ENCODE measurements around the gene AAK1.

Gene AAK1

DNA sequence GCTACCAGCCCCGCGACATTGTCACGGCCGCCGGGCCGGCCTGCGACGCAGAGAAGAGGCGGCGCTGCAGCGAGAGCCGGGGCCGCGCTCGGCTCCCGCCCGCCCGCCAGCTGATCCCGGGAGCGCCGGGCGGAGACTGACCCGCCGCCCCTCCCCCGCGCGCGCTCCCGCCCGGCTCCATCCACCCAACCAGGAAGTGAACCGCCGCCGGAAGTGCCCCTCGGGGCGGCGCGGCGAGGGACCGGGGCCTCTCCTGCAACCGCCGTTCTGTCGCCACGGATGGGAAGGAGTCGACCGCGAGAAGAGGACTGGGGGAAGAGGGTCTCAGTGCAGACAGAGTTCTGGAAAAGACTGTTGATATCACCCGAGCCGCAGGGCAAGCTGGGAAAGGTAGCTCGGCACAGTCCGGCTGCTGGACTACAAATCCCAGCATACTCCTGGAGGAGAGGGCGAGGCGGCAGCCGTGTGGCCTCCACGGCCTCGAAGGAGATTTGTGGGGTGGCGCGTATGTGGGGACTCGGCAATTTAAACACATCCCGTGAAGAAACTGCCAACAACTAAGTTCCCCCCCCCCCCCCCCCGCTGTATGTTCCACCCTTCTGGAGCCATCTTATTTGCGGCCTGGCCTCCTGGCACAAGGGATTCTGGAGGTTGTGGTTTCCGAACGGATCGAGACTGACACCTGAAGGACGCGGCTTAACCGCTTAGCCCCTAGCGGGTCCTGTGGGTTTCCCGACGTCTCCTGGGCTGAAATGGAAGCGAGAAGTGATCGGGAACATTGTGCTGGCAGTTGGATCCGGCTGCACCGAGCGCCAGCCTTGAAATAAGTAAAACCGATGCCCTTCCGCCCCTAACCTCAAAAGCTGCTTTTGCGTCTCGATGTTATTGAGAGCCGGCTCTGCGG lies at the start of gene AAK1:
Gene AAK1 (minus strand): TSS at position 138 of the 904 bp plus-strand sequence. CDS start 699 bp downstream, outside the sequence.
- Histone ChIP-seq H3K27ac (ENCODE audit: low read depth, low read length) (peak within 1 kb of the TSS; percentile 95), H3K9ac (ENCODE audit: low read depth, low read length) (peak within 1 kb of the TSS; percentile 89), H3K36me3 (ENCODE audit: control insufficient read depth, insufficient read depth, low read length) (no peaks in the 10 kb centered on the region), H3K9me3 (ENCODE audit: control insufficient read depth, insufficient read depth, low read length) (no peaks in the 10 kb centered on the region), H3K4me3 (ENCODE audit: low read depth, low read length) (peak within 1 kb of the TSS; percentile 100), H3K27me3 (ENCODE audit: control insufficient read depth, insufficient read depth, low read length) (no peaks in the 10 kb centered on the region), H3K4me1 (ENCODE audit: control insufficient read depth, insufficient read depth, low read length) (peaks cover 31% of the 10 kb centered on the region)

DNA sequence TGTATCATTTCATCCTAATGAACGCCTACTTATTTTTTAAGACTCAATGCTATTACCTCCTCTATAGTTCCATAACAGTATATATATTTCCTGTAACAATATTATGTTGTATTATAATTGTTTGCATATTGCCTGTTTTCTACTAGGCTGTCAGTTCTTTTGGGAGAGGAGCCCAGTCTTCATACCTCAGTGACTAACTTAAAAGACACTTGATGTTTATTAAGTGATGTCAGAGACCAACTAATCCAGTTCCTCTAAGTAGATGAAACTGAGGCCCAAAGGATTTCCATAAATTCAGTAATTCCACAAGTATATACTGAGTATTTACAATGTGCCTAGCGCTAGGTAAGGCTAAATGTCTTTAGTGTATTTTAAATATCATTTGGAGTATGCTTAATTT lies 48.9 kb upstream of the AAK1 start:
- H3K4me1 ChIP-seq (ENCODE audit: control insufficient read depth, insufficient read depth, low read length): 0 out of 2 replicates have a peak, but pooled peaks cover 3% of the 10 kb centered on the region
- no peak overlapping the region for H3K9ac ChIP-seq (ENCODE audit: low read depth, low read length)
- no peak overlapping the region for H3K27ac ChIP-seq (ENCODE audit: low read depth, low read length)
- no peak overlapping the region for H3K4me3 ChIP-seq (ENCODE audit: low read depth, low read length)
- H3K27me3 ChIP-seq (ENCODE audit: control insufficient read depth, insufficient read depth, low read length): no peaks in the 10 kb centered on the region
- no peaks in the 10 kb centered on the region for H3K36me3 ChIP-seq (ENCODE audit: control insufficient read depth, insufficient read depth, low read length)
- H3K9me3 ChIP-seq (ENCODE audit: control insufficient read depth, insufficient read depth, low read length): no peaks in the 10 kb centered on the region

DNA sequence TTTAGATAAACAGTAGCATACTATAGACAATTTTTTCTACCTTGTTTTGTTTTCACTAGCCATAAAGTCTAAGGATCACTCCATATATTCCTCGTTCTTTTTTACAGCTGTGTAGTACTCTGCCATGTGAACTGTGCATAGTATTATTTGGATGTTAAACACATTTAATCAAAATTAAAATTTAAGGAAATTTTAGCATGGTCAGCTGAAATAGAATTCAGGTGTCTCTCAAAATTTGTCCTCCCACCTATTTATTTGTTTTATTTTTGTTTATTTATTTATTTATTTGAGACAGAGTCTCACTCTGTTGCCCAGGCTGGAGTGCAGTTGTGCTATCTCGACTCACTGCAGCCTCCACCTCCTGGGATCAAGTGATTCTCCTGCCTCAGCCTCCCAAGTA lies 46.4 kb upstream of the AAK1 start:
- no peak overlapping the region for H3K4me3 ChIP-seq (ENCODE audit: low read depth, low read length)
- no peaks in the 10 kb centered on the region for H3K9me3 ChIP-seq (ENCODE audit: control insufficient read depth, insufficient read depth, low read length)
- 0 out of 2 replicates have a peak, but pooled peaks cover 3% of the 10 kb centered on the region for H3K4me1 ChIP-seq (ENCODE audit: control insufficient read depth, insufficient read depth, low read length)
- no peak overlapping the region for H3K9ac ChIP-seq (ENCODE audit: low read depth, low read length)
- H3K27me3 ChIP-seq (ENCODE audit: control insufficient read depth, insufficient read depth, low read length): no peaks in the 10 kb centered on the region
- no peaks in the 10 kb centered on the region for H3K36me3 ChIP-seq (ENCODE audit: control insufficient read depth, insufficient read depth, low read length)
- no peak overlapping the region for H3K27ac ChIP-seq (ENCODE audit: low read depth, low read length)

DNA sequence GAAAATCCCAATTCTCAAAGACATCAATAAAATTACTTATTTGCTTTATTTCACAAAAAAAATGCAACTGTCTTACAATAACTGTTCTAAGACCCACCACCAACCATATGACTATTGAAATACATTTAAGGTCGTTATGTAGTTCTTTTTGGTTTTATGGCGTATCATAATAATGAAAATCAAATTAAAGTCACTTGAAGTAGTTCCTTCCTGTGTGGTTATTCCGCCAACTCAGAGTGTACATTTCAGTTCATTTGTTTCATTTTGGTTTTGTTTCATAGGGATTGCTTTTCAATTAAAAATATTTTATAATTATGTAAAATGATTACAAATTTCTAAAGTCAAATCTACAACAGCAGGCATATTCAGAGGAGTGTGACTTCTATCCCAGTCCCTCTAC lies 45.9 kb upstream of the AAK1 start:
- H3K27me3 ChIP-seq (ENCODE audit: control insufficient read depth, insufficient read depth, low read length): no peaks in the 10 kb centered on the region
- no peak overlapping the region for H3K27ac ChIP-seq (ENCODE audit: low read depth, low read length)
- no peaks in the 10 kb centered on the region for H3K9me3 ChIP-seq (ENCODE audit: control insufficient read depth, insufficient read depth, low read length)
- no peak overlapping the region for H3K9ac ChIP-seq (ENCODE audit: low read depth, low read length)
- H3K36me3 ChIP-seq (ENCODE audit: control insufficient read depth, insufficient read depth, low read length): no peaks in the 10 kb centered on the region
- no peak overlapping the region for H3K4me3 ChIP-seq (ENCODE audit: low read depth, low read length)
- H3K4me1 ChIP-seq (ENCODE audit: control insufficient read depth, insufficient read depth, low read length): 0 out of 2 replicates have a peak, but pooled peaks cover 3% of the 10 kb centered on the region

DNA sequence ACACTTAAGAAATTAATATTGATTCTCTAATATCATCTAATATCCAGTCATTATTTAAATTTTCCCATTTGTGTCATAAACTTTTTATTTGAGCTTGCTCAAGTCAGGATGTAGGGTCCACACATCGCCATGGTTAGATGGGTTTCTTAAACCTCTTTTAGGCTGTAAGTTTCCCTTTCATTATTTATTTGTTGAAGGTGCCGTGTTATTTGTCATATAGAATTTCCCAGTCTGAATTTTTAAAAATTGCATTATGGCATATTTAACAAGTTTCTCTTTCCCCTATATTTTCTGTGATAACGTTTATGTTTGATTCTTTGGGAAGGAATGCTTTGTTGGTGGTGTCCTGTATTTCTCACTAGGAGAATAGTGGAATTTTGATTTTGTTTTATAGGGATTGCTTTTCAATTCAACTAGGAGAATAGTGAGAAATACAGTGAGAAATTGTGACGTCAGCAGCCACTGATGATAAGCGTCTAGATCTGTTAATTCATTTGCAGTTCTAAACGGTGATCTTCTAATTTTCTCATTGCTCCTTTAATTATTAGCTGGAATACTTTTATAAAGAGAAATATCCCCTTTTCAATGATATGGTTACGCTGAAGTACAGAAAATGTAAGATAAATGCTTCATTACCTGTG lies 44.6 kb upstream of the AAK1 start:
- Histone ChIP-seq H3K9ac (ENCODE audit: low read depth, low read length) (no peak overlapping the region), H3K9me3 (ENCODE audit: control insufficient read depth, insufficient read depth, low read length) (no peaks in the 10 kb centered on the region), H3K36me3 (ENCODE audit: control insufficient read depth, insufficient read depth, low read length) (no peaks in the 10 kb centered on the region), H3K27me3 (ENCODE audit: control insufficient read depth, insufficient read depth, low read length) (no peaks in the 10 kb centered on the region), H3K27ac (ENCODE audit: low read depth, low read length) (no peak overlapping the region), H3K4me1 (ENCODE audit: control insufficient read depth, insufficient read depth, low read length) (peaks cover 11% of the 10 kb centered on the region; the same call in 1 of the 2 replicates), H3K4me3 (ENCODE audit: low read depth, low read length) (no peak overlapping the region)

DNA sequence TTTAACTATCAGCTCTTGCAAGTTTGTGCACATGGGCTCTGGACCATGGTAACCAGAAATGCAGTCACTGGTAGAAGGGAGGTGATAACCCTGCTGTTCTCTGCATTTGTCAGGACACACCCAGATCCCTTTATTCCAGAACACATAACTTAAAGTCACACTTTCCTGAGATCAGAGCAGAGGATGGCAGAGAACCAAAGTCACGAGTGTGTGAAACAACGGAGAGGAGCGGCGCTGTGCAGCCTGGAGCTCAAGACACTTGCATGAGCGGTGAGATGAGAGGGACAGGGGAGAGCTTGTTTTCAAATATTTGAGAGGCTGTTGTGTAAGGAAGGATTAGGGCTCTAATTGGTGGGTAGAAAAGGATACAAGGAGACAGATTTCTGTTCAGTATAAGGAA lies 43.3 kb upstream of the AAK1 start:
- H3K9me3 ChIP-seq (ENCODE audit: control insufficient read depth, insufficient read depth, low read length): no peaks in the 10 kb centered on the region
- no peaks in the 10 kb centered on the region for H3K36me3 ChIP-seq (ENCODE audit: control insufficient read depth, insufficient read depth, low read length)
- H3K27ac ChIP-seq (ENCODE audit: low read depth, low read length): no peak overlapping the region
- H3K9ac ChIP-seq (ENCODE audit: low read depth, low read length): no peak overlapping the region
- H3K27me3 ChIP-seq (ENCODE audit: control insufficient read depth, insufficient read depth, low read length): no peaks in the 10 kb centered on the region
- no peak overlapping the region for H3K4me3 ChIP-seq (ENCODE audit: low read depth, low read length)
- H3K4me1 ChIP-seq (ENCODE audit: control insufficient read depth, insufficient read depth, low read length): peaks cover 13% of the 10 kb centered on the region; the same call in 1 of the 2 replicates

DNA sequence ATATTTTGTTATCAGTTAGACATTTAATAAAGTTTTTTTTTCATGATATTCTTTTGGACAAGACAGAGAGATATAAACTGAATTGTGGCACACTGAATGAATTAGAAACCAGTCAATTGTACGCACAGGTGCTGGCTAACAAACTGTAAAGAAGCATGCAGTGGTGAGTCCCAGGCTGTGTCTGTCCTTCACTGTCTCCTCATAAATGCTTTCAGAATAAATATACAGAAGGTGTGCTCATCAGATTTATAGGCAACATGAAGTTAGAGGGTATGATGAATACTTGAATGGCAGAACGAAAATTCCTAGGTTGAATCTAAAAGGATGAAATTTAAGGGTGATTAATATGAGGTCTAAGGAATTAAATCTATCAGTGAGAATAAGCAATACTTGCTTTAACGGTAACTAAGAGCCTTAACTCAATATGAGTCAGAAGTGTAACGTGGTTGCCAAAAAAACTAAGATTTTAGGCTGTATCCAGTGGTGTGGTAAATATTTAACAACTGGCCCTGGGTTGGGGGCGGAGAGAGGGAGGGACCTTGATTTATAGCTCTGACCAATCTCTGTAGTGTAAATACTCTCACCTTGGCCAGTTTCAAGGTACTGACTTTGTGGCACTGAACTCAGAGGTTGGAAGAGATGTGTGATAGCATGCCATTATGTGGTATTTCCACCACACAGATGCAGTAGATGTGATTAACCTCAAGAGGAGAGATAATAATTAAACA lies 41.9 kb upstream of the AAK1 start:
- Histone ChIP-seq H3K4me1 (ENCODE audit: control insufficient read depth, insufficient read depth, low read length) (peaks cover 10% of the 10 kb centered on the region; the same call in 1 of the 2 replicates), H3K9me3 (ENCODE audit: control insufficient read depth, insufficient read depth, low read length) (no peaks in the 10 kb centered on the region), H3K9ac (ENCODE audit: low read depth, low read length) (no peak overlapping the region), H3K27ac (ENCODE audit: low read depth, low read length) (no peak overlapping the region), H3K27me3 (ENCODE audit: control insufficient read depth, insufficient read depth, low read length) (no peaks in the 10 kb centered on the region), H3K4me3 (ENCODE audit: low read depth, low read length) (no peak overlapping the region), H3K36me3 (ENCODE audit: control insufficient read depth, insufficient read depth, low read length) (no peaks in the 10 kb centered on the region)

DNA sequence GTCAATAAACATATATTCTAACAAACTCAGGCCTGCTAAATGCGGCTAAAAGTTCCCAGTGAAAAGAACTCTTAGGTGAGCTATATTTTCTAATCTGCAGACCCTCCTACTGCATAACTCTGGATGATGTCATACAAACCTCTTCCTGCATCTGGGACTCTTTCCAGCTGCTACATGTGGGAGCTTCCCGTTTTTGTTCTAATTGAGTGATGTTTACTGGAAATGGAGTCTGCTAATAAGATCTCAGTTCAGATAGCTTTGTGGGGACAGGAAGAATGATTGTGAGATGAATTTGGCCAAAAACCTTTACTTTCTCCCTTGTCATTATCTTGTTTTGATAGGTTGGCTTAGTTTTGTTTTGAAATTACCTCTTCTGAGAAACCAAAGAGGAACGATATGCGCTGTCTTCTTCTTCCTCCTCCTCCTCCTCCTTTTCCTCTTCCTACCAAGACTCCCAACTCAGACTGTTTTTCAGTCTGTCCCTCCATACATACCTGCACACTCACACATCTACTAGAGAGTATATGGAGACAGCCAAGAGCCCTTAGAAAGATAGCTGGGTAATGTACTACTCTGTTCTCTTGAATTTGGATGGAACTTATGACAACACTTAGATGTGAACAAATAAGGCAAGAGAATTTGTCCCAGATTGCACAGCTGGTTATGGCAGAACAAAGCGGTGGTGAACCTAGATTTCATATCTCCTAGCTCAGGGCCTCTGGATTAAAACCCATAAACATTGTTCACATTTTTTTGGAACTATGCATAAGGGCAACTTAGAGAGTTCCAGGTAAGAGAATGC lies 39.8 kb upstream of the AAK1 start:
- no peak overlapping the region for H3K9ac ChIP-seq (ENCODE audit: low read depth, low read length)
- peaks cover 10% of the 10 kb centered on the region; the same call in 1 of the 2 replicates for H3K4me1 ChIP-seq (ENCODE audit: control insufficient read depth, insufficient read depth, low read length)
- H3K4me3 ChIP-seq (ENCODE audit: low read depth, low read length): no peak overlapping the region
- H3K36me3 ChIP-seq (ENCODE audit: control insufficient read depth, insufficient read depth, low read length): no peaks in the 10 kb centered on the region
- no peak overlapping the region for H3K27ac ChIP-seq (ENCODE audit: low read depth, low read length)
- H3K27me3 ChIP-seq (ENCODE audit: control insufficient read depth, insufficient read depth, low read length): no peaks in the 10 kb centered on the region
- no peaks in the 10 kb centered on the region for H3K9me3 ChIP-seq (ENCODE audit: control insufficient read depth, insufficient read depth, low read length)

DNA sequence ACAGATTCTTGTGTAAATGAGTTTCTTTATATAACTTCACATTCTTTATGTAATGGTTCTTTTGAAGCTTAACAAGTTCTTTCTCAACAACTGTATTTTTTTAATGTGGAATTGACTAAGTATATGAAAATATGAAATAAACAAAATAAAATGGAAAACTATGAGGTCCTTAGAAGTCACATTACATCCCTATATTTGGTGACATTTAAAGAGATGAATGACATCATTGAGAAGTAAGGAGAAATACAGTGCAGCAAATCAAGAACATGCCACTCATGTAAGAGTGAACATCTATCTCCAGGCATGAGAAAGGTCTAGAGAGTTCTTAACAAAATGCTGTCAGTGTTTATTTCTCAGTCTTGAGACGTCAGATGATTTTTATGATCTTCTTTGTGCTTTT lies 39.0 kb upstream of the AAK1 start:
- Histone ChIP-seq H3K4me3 (ENCODE audit: low read depth, low read length) (no peak overlapping the region), H3K27ac (ENCODE audit: low read depth, low read length) (no peak overlapping the region)

DNA sequence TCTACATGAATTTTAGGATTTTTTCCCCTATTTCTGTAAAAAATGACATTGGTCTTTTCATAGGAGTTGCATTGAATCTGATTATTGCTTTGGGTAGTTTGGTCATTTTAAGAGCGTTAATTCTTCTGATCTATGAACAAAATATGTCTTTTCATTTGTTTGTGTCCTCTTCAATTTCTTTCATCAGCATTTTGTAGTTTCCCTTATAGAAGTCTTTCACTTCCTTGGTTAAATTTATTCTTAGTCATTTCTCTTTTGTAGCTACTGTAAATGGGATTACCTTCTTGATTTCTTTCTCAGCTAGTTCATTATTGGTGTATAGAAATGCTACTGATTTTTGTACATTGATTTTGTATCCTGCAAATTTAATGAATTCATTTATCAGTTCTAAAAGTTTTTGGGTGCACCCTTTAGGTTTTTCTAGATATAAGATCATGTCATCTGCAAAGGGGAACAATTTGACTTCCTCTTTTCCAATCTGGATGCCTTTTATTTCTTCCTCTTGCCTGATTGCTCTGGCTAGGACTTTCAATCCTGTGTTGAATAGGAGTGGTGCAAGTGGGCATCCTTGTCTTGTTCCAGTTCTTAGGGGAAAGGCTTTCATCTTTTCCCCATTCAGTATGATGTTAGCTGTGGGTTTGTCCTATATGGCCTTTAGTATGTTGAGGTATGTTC lies 36.6 kb upstream of the AAK1 start:
- H3K9me3 ChIP-seq (ENCODE audit: control insufficient read depth, insufficient read depth, low read length): no peaks in the 10 kb centered on the region
- no peak overlapping the region for H3K9ac ChIP-seq (ENCODE audit: low read depth, low read length)
- H3K36me3 ChIP-seq (ENCODE audit: control insufficient read depth, insufficient read depth, low read length): no peaks in the 10 kb centered on the region
- no peaks in the 10 kb centered on the region for H3K27me3 ChIP-seq (ENCODE audit: control insufficient read depth, insufficient read depth, low read length)
- peaks cover 10% of the 10 kb centered on the region; the same call in 1 of the 2 replicates for H3K4me1 ChIP-seq (ENCODE audit: control insufficient read depth, insufficient read depth, low read length)
- no peak overlapping the region for H3K27ac ChIP-seq (ENCODE audit: low read depth, low read length)
- H3K4me3 ChIP-seq (ENCODE audit: low read depth, low read length): no peak overlapping the region

More for the DNA sequence above, 39.0 kb upstream of the AAK1 start:
- Histone ChIP-seq H3K9me3 (ENCODE audit: control insufficient read depth, insufficient read depth, low read length) (no peaks in the 10 kb centered on the region), H3K36me3 (ENCODE audit: control insufficient read depth, insufficient read depth, low read length) (no peaks in the 10 kb centered on the region), H3K9ac (ENCODE audit: low read depth, low read length) (no peak overlapping the region), H3K27me3 (ENCODE audit: control insufficient read depth, insufficient read depth, low read length) (no peaks in the 10 kb centered on the region), H3K4me1 (ENCODE audit: control insufficient read depth, insufficient read depth, low read length) (peaks cover 10% of the 10 kb centered on the region; the same call in 1 of the 2 replicates)
